DOHH2 (cell line): ENCODE results near the gene SCYL1.

Source experiments
- H3F3A ChIP-seq: fragments of 200-600 bp; sonication (generic), shearing (Covaris generic); 2 replicates; pipeline ENCODE4 v1.6.0; 2016; ENCODE audit warnings: antibody characterized with exemption, mild to moderate bottlenecking; ENCODE audit not compliant: control insufficient read depth, insufficient read depth
- H3K27ac ChIP-seq: fragments of 200-600 bp; sonication (generic); 2 replicates; pipeline ENCODE4 v1.5.1; 2014; ENCODE audit warnings: low read depth, mild to moderate bottlenecking, low read length, moderate library complexity
- H3K27me3 ChIP-seq: fragments of 200-600 bp; sonication (generic); 2 replicates; pipeline ENCODE4 v1.6.1; 2014; ENCODE audit warnings: mild to moderate bottlenecking, low read length, mixed read lengths; ENCODE audit not compliant: control insufficient read depth
- H3K36me3 ChIP-seq: fragments of 200-600 bp; sonication (generic); 2 replicates; pipeline ENCODE4 v1.6.1; 2014; ENCODE audit warnings: mild to moderate bottlenecking, low read length, moderate library complexity, mixed read lengths; ENCODE audit not compliant: control insufficient read depth
- H3K4me1 ChIP-seq: fragments of 200-600 bp; sonication (generic); 2 replicates; pipeline ENCODE4 v1.6.1; 2014; ENCODE audit warnings: mild to moderate bottlenecking, low read length, mixed read lengths; ENCODE audit not compliant: control insufficient read depth
- H3K4me2 ChIP-seq: fragments of 200-600 bp; sonication (generic); 2 replicates; pipeline ENCODE4 v1.6.0; 2014; ENCODE audit warnings: mild to moderate bottlenecking, low read length, moderate library complexity
- H3K4me3 ChIP-seq: fragments of 200-600 bp; sonication (generic); 2 replicates; pipeline ENCODE4 v1.5.1; 2014; ENCODE audit warnings: mild to moderate bottlenecking, low read length, mixed read lengths
- H3K79me2 ChIP-seq: fragments of 200-600 bp; sonication (generic); 2 replicates; pipeline ENCODE4 v1.6.1; 2014; ENCODE audit warnings: mild to moderate bottlenecking, low read length, mixed read lengths; ENCODE audit not compliant: control insufficient read depth
- H3K9me2 ChIP-seq: fragments of 200-600 bp; sonication (generic); replicated peaks from 2 replicates; pipeline ENCODE4 v1.6.1; 2014; ENCODE audit warnings: mild to moderate bottlenecking, low read length, mixed read lengths; ENCODE audit not compliant: control insufficient read depth
- H3K9me3 ChIP-seq: fragments of 200-600 bp; sonication (generic); 2 replicates; pipeline ENCODE4 v1.6.1; 2014; ENCODE audit warnings: antibody characterized with exemption, low read length, mixed read lengths; ENCODE audit not compliant: control insufficient read depth, insufficient read depth
- H4K20me1 ChIP-seq: fragments of 200-600 bp; sonication (generic); 2 replicates; pipeline ENCODE4 v1.6.0; 2014; ENCODE audit warnings: low read depth, mild to moderate bottlenecking, antibody characterized with exemption, low read length, moderate library complexity; ENCODE audit not compliant: control insufficient read depth, insufficient read depth
- CTCF ChIP-seq: fragments of 200-600 bp; sonication (generic); IDR thresholded peaks from one replicate; pipeline ENCODE4 v1.5.1; 2014; ENCODE audit warnings: antibody characterized with exemption, mild to moderate bottlenecking, low read depth, low read length; ENCODE audit not compliant: poor library complexity, severe bottlenecking
- EZH2phosphoT487 ChIP-seq: fragments of 200-600 bp; sonication (generic); IDR thresholded peaks from 2 replicates; pipeline ENCODE4 v1.6.1; 2017; ENCODE audit warnings: borderline replicate concordance, mild to moderate bottlenecking, antibody characterized with exemption, low read length, moderate library complexity, mixed read lengths

Gene SCYL1

GRCh38 chr11:65577756-65578109 lies 52.9 kb downstream of the SCYL1 start:
- Histone ChIP-seq H3K27me3 (no peaks in the 10 kb centered on the region), H3K9me3 (no peaks in the 10 kb centered on the region), H3F3A (peaks cover 15% of the 10 kb centered on the region), H3K79me2 (peaks cover 22% of the 10 kb centered on the region), H3K9me2 (no peaks in the 10 kb centered on the region), H3K27ac (no peak overlapping the region), H3K36me3 (peaks cover 13% of the 10 kb centered on the region), H3K4me1 (peaks cover 42% of the 10 kb centered on the region), H3K4me3 (peak overlapping the region; percentile 86; the same call in 1 of the 2 replicates), H3K4me2 (peak overlapping the region; percentile 87), H4K20me1 (no peaks in the 10 kb centered on the region)
- TF ChIP-seq CTCF (no peak), EZH2phosphoT487 (no peak)

GRCh38 chr11:65578134-65578533 lies 53.3 kb downstream of the SCYL1 start:
- H3K4me3 ChIP-seq, result no peak overlapping the region

GRCh38 chr11:65578667-65579066 lies 53.8 kb downstream of the SCYL1 start:
- H3K27me3 ChIP-seq, result no peaks in the 10 kb centered on the region
- no peak overlapping the region for H3K4me2 ChIP-seq
- no peaks in the 10 kb centered on the region for H4K20me1 ChIP-seq
- no peak overlapping the region for H3K4me3 ChIP-seq
- H3K79me2 ChIP-seq, result peaks cover 12% of the 10 kb centered on the region
- no peak overlapping the region for H3K27ac ChIP-seq
- H3K9me2 ChIP-seq, result no peaks in the 10 kb centered on the region
- TF ChIP-seq EZH2phosphoT487, result no peak
- H3K4me1 ChIP-seq, result peaks cover 34% of the 10 kb centered on the region
- peaks cover 13% of the 10 kb centered on the region for H3F3A ChIP-seq
- peaks cover 6% of the 10 kb centered on the region for H3K36me3 ChIP-seq
- no peaks in the 10 kb centered on the region for H3K9me3 ChIP-seq

More at GRCh38 chr11:65578134-65578533, 53.3 kb downstream of the SCYL1 start:
- H3K4me1 ChIP-seq, result peaks cover 39% of the 10 kb centered on the region
- no peaks in the 10 kb centered on the region for H3K9me2 ChIP-seq
- no peaks in the 10 kb centered on the region for H4K20me1 ChIP-seq
- H3K4me2 ChIP-seq, result no peak overlapping the region
- TF ChIP-seq EZH2phosphoT487 (no peak), CTCF (no peak)
- no peaks in the 10 kb centered on the region for H3K27me3 ChIP-seq
- H3F3A ChIP-seq, result peaks cover 15% of the 10 kb centered on the region
- no peaks in the 10 kb centered on the region for H3K9me3 ChIP-seq
- no peak overlapping the region for H3K27ac ChIP-seq
- peaks cover 11% of the 10 kb centered on the region for H3K36me3 ChIP-seq
- H3K79me2 ChIP-seq, result peaks cover 18% of the 10 kb centered on the region

- TF ChIP-seq EZH2phosphoT487 (no peak), CTCF (no peak)
- Histone ChIP-seq H3K9me2 (no peaks in the 10 kb centered on the region), H3K36me3 (peaks cover 3% of the 10 kb centered on the region), H4K20me1 (no peaks in the 10 kb centered on the region), H3F3A (peaks cover 10% of the 10 kb centered on the region), H3K27me3 (no peaks in the 10 kb centered on the region), H3K79me2 (peaks cover 10% of the 10 kb centered on the region), H3K4me3 (no peak overlapping the region), H3K4me1 (peaks cover 30% of the 10 kb centered on the region), H3K27ac (no peak overlapping the region), H3K4me2 (no peak overlapping the region), H3K9me3 (no peaks in the 10 kb centered on the region)
These were observed 54.4 kb downstream of the SCYL1 start for GRCh38 chr11:65579291-65579690.
